Measurements from ENCODE around the gene HMGB1. TPM values are rescaled to one million over a fixed set of nuclear protein-coding genes. Genes with fewer than 3 reads are reported as not detected.
A peak's percentile ranks its signal among the peaks of the same experiment; 100 is the strongest.

HMGB1 gene
- total RNA-seq, 1 donor from 2014 or later = 224 TPM

GRCh38 chr13:30422054-30422839 is 43.5 kb downstream of the HMGB1 start, which contains the start of gene UBE2L5:
TSS of gene UBE2L5 (plus strand) at chr13:30422493. CDS start at chr13:30427991, 5,498 bp downstream.
- peaks cover 4% of the 10 kb centered on the region for H3K4me1 ChIP-seq
- peak within 1 kb of the TSS; percentile 66 for H3K4me3 ChIP-seq
- peak; percentile 91 for DNase-seq
- intact Hi-C loops (cut with DNase I) = no loop called here
- no peaks in the 10 kb centered on the region for H3K9me3 ChIP-seq
- peak; percentile 92 for ATAC-seq
- H3K27me3 ChIP-seq = no peaks in the 10 kb centered on the region
- H3K27ac ChIP-seq = peak within 1 kb of the TSS; percentile 87
- no peak for TF ChIP-seq CTCF (IDR thresholded peaks at IDR 0.05)
- no peaks in the 10 kb centered on the region for H3K36me3 ChIP-seq

DNA sequence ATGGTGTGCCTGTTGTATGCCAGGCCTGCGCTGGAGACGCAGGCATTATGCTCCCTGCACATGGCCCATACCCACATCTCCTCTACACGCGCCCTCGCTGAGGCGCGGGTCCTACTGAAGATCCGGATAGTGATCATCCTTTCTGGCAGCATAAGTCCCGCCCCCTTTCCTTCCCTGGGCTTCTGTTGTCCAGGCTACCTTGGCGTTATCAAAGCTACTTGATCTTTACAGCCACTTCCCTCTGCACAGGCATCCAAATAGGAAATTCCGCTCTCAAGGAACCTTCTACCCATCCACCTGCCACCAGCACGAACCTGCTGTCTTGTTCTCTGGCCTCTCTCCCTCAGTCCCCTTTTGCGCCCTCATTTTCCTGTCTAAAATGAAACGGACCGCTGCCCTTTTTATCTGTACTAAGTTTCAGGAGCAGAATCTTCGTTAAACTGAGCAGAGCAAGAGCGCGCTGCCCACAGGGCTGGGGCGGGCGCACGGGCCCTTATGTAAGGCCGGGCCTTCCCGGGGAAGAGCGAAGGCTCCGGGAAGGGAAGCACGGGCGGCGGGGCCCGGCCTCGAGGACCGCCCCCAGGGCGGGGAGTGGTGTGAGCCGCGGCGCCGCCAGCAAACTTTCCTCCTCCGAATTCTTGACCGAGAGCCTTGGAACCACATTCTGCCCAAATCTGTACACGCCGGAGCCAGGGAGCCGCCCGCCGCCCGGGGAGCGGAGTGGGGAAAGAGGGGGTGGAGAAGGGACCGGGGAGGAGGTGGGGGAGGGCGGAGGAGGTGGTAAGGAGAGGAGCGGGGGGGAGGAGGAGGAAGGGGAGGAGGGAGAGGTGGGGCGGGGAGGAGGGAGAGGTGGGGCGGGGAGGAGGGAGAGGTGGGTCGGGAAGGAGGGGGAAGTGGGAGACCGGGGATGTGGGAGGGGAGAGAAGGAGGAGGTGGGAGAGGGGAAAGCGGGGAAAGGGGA is 44.4 kb downstream of the HMGB1 start:
- H3K4me3 ChIP-seq = peak overlapping the region; percentile 66
- no peaks in the 10 kb centered on the region for H3K27me3 ChIP-seq
- peaks cover 4% of the 10 kb centered on the region for H3K4me1 ChIP-seq
- H3K36me3 ChIP-seq = no peaks in the 10 kb centered on the region
- H3K9me3 ChIP-seq = no peaks in the 10 kb centered on the region
- DNase-seq = peak; percentile 93
- ATAC-seq = peak; percentile 90
- peak overlapping the region; percentile 87 for H3K27ac ChIP-seq
- TF ChIP-seq CTCF (IDR thresholded peaks at IDR 0.05) = no peak
- intact Hi-C loops (cut with DNase I) = no loop called here

- no peaks in the 10 kb centered on the region for H3K9me3 ChIP-seq
- H3K36me3 ChIP-seq = no peaks in the 10 kb centered on the region
- H3K27ac ChIP-seq = no peak overlapping the region
- H3K27me3 ChIP-seq = no peaks in the 10 kb centered on the region
- DNase-seq (no peak), ATAC-seq (no peak)
- H3K4me1 ChIP-seq = peaks cover 4% of the 10 kb centered on the region
- TF ChIP-seq CTCF (IDR thresholded peaks at IDR 0.05) = no peak
- intact Hi-C loops (cut with DNase I) = no loop called here
- H3K4me3 ChIP-seq = no peak overlapping the region
These were observed 46.8 kb downstream of the HMGB1 start for GRCh38 chr13:30418717-30419459.

DNA sequence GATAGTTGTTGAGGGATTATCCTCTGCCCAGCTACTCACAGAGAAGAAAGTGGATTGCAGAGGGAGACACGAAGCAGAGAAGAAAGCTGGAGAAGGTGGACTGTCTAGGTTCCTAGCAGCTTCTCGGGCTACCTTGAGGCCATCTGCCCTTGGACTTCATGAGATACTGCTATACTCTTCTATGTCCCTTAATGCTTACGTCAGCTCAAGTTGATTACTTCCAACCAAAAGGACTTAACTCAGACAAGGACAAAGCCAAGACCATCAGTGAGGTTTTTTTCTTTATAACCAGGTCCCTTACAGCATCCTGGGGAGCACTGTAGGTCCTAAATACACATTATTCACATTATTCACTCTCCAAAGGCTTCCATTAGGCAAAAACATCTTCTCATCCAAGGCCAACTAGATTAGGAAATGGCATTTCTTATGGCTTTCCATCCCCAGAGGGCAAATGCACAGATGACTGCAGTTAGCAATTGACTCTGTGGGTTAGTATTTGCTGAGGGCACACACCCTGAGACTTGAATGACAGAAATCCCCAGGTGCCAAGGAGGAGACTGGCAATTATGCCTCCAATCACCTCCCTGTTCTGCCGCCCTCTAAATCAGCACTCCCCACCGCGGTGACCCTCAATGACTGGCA is 47.5 kb downstream of the HMGB1 start:
- Histone ChIP-seq H3K36me3 (no peaks in the 10 kb centered on the region), H3K4me1 (peaks cover 4% of the 10 kb centered on the region), H3K9me3 (no peaks in the 10 kb centered on the region), H3K4me3 (no peak overlapping the region), H3K27ac (no peak overlapping the region), H3K27me3 (no peaks in the 10 kb centered on the region)
- DNase-seq (no peak), ATAC-seq (no peak)
- intact Hi-C loops (cut with DNase I) = no loop called here
- TF ChIP-seq CTCF (IDR thresholded peaks at IDR 0.05) = no peak

GRCh38 chr13:30416471-30416870 is 49.3 kb downstream of the HMGB1 start:
- TF ChIP-seq CTCF (IDR thresholded peaks at IDR 0.05) = no peak
- intact Hi-C loops (cut with DNase I) = no loop called here
- no peak for ATAC-seq

More at GRCh38 chr13:30416471-30416870, 49.3 kb downstream of the HMGB1 start:
- DNase-seq = no peak
- no peaks in the 10 kb centered on the region for H3K4me1 ChIP-seq
- H3K27me3 ChIP-seq = no peaks in the 10 kb centered on the region
- H3K27ac ChIP-seq = no peak overlapping the region
- no peaks in the 10 kb centered on the region for H3K9me3 ChIP-seq
- no peaks in the 10 kb centered on the region for H3K36me3 ChIP-seq
- H3K4me3 ChIP-seq = no peak overlapping the region
